Measurements from ENCODE around the gene SLC9C1.

GRCh38 chr3:112307557-112307956, 13.5 kb upstream of the SLC9C1 start:
- TF ChIP-seq, protein P1, sequence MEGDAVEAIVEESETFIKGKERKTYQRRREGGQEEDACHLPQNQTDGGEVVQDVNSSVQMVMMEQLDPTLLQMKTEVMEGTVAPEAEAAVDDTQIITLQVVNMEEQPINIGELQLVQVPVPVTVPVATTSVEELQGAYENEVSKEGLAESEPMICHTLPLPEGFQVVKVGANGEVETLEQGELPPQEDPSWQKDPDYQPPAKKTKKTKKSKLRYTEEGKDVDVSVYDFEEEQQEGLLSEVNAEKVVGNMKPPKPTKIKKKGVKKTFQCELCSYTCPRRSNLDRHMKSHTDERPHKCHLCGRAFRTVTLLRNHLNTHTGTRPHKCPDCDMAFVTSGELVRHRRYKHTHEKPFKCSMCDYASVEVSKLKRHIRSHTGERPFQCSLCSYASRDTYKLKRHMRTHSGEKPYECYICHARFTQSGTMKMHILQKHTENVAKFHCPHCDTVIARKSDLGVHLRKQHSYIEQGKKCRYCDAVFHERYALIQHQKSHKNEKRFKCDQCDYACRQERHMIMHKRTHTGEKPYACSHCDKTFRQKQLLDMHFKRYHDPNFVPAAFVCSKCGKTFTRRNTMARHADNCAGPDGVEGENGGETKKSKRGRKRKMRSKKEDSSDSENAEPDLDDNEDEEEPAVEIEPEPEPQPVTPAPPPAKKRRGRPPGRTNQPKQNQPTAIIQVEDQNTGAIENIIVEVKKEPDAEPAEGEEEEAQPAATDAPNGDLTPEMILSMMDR (IDR thresholded peaks at IDR 0.05), result no peak
- no peak for TF ChIP-seq POLR2A (IDR thresholded peaks at IDR 0.05)

Data from esophagus squamous epithelium (tissue), 4 donors.